HL-60 (cell line): ENCODE measurements around the gene PCDHB8.

ENCODE experiments used
- CTCF ChIP-seq: IDR thresholded peaks from one replicate; pipeline ENCODE4 v1.5.1; 2011; ENCODE audit warnings: low read length, control low read depth, inconsistent platforms; ENCODE audit not compliant: insufficient read depth
- GABPA ChIP-seq: IDR thresholded peaks from 2 replicates; pipeline ENCODE4 v1.6.1; 2012; ENCODE audit warnings: low read depth
- POLR2AphosphoS5 ChIP-seq: IDR thresholded peaks from 2 replicates; pipeline ENCODE4 v1.6.1; 2012; ENCODE audit warnings: low read depth
- REST ChIP-seq: IDR thresholded peaks from 2 replicates; pipeline ENCODE4 v1.6.1; 2012; ENCODE audit warnings: low read depth; ENCODE audit not compliant: insufficient replicate concordance

GRCh38 chr5:141223112-141223783, 45.7 kb downstream of the PCDHB8 start, which contains the start of gene PCDHB14:
- TF ChIP-seq CTCF (no peak), POLR2AphosphoS5 (no peak), GABPA (no peak), REST (no peak)
